NCI-H82 treated with DMSO at 0.1 percent for 48 hours (cell line): ENCODE measurements around the gene TAPT1.
"Not testable (repeated sequence)": the region's sequence is repeated elsewhere in the genome, so short reads cannot be mapped to it uniquely, and the experiment has no call there.

Experiments used
- DNase-seq: peaks from one replicate; lab custom pipeline; 2025; ENCODE audit not compliant: unreplicated experiment; lab: John Stamatoyannopoulos, UW

The TAPT1 gene, protein sequence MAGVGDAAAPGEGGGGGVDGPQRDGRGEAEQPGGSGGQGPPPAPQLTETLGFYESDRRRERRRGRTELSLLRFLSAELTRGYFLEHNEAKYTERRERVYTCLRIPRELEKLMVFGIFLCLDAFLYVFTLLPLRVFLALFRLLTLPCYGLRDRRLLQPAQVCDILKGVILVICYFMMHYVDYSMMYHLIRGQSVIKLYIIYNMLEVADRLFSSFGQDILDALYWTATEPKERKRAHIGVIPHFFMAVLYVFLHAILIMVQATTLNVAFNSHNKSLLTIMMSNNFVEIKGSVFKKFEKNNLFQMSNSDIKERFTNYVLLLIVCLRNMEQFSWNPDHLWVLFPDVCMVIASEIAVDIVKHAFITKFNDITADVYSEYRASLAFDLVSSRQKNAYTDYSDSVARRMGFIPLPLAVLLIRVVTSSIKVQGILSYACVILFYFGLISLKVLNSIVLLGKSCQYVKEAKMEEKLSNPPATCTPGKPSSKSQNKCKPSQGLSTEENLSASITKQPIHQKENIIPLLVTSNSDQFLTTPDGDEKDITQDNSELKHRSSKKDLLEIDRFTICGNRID

GRCh38 chr4:16225863-16226815, at the start of gene TAPT1:
Gene TAPT1, minus strand, starts transcription at chr4:16226471. Its CDS starts 14 bp downstream, at chr4:16226457.
- DNase-seq = no peak

- no peak for DNase-seq
Measured at GRCh38 chr4:16271411-16271810, 45.1 kb upstream of the TAPT1 start.

- DNase-seq = no peak
Measured at GRCh38 chr4:16270454-16271328, 44.4 kb upstream of the TAPT1 start.

DNA sequence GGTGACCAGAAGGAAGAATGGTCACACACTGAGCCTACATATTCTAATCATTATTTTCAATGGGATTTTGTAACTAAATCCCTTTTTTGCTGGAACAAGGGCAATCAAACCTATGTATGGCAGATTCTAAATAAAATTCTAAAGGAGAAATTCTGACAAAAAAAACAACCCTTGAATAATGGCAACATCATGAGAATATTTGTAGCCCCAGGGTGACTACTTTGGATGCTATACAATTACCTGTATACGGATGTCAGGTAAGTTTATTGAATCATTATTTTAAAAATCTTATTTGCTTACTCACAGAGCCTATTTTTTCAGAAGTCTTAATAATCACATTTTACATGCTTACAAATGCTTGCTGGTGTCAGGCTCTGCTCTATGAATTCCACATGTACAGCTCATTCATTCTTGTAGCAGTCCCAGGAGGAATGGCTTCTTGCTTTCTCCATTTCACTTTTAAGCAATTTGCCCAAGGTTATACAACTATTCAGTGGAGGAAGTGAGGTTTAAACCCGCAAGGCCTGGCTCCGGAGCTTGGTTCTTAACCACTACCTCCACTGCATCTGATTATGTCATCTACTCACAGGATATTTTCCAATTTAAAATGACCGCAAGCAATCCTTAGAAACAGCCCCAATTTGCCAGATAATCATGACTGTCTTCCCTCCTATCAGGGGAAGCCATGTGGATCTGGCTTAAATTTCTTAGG, 43.6 kb upstream of the TAPT1 start:
- DNase-seq = not testable (repeated sequence)

GRCh38 chr4:16269240-16269639, 43.0 kb upstream of the TAPT1 start:
- no peak for DNase-seq

DNA sequence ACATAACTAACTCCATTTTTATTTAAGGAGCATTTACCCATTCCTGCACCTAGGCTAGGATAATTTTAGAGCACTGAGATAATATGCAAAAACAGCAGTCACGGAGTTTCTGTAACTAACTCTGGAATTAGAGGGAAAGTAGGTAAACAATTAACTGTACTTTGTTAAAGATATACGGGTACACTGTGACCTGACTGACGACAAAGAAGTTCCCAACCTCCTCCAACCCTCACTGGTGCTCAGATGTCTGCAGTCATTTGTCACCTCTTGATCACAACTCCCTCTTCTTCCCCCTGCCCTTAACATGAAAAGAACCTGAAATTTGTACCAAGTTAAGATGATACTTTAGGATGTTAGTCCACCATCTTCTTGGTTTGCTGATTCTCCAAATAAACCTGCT, 42.0 kb upstream of the TAPT1 start:
- DNase-seq = no peak

GRCh38 chr4:16267639-16268038, 41.4 kb upstream of the TAPT1 start:
- no peak for DNase-seq

GRCh38 chr4:16265820-16266219, 39.5 kb upstream of the TAPT1 start:
- DNase-seq = no peak

DNA sequence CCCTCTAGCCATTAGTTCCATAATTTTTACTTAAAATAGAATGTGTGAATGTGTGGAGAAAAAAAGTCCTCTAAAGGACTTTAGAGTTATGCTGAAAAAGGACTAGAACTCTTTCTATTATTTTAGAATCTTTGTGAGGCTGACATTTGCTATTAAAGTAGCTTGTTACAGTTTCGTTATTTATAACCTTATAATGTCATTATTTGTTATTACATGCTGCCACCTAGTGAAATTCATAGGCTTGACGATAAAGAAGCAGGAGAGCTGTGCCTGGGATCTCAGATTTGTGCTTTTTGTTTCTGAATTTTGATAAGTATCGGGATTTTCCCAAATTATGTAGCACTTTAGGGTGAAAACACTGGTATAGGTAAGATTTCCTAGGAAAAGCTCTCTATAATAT, 38.5 kb upstream of the TAPT1 start:
- peak; percentile 1 for DNase-seq

DNA sequence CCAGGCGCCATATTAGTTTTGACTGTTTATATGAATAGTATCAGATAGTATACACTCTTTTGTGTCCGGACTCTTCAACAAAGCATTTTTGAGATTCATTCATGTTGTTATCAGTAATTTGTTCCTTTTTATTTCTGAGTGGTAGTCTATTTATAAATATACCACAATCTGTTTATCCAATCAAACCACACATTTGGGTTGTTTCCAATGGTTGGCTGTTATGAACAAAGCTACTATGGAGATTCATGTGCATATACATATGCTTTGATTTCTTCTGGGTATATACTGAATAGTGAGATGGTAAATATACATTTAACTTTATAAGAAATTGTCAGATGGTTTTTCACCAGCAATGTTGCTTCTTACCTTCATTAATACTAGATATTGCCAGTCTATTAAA, 36.8 kb upstream of the TAPT1 start:
- DNase-seq = no peak

- DNase-seq = no peak
Measured at GRCh38 chr4:16262188-16262587, 35.9 kb upstream of the TAPT1 start.

- DNase-seq = no peak
Measured at GRCh38 chr4:16261313-16261878, 35.1 kb upstream of the TAPT1 start.

GRCh38 chr4:16259889-16260246, 33.6 kb upstream of the TAPT1 start:
- no peak for DNase-seq

DNA sequence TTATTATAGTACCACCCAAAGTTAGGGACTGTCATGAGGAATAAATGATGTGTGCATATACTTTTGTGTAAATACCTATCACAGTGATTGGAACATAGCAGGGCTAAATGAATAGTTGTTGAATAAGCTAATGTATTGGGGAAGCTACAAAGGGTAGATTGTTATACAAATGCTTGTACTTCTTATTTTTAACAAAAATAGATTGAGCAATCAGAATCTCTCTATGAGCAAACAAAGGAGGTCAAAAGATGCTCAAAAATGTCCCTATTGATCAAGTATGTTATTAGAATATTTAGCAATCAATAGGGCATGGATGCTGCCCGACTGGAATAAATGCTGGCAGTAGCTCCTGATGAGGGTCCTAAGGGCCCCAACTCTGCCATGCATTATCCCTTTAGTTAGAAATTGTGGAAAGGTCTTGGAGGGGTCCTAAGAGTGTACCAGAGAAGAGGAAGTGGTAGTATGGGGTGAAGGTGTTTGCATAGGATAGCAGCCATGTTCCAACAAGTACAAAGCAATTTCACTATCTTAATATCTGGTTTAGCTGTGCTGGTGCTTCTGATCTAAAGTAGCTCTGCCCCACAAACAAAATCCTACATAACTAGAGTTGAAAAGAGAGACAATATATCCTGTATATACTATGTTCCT, 33.1 kb upstream of the TAPT1 start:
- DNase-seq = no peak

GRCh38 chr4:16257611-16258010, 31.3 kb upstream of the TAPT1 start:
- no peak for DNase-seq

DNA sequence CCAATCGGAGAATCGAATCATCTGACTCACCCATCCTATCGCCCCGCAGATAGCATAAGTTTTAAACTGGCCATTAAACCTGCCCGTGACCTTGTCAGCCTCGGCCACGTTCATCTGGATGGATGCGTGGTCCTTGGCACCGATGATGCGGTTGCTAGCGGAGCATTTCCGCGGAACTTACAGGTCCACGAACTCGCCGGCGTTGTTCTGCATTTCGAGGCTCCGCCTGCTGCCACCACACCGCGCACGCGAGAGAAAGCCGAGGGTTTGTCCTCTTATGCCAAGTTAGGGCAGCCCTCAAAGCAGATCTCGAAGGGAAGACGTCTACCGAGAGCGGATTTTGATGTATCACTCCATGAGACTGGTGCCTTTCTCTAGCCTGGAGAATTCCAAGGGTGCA, 30.1 kb upstream of the TAPT1 start:
- DNase-seq = no peak

DNA sequence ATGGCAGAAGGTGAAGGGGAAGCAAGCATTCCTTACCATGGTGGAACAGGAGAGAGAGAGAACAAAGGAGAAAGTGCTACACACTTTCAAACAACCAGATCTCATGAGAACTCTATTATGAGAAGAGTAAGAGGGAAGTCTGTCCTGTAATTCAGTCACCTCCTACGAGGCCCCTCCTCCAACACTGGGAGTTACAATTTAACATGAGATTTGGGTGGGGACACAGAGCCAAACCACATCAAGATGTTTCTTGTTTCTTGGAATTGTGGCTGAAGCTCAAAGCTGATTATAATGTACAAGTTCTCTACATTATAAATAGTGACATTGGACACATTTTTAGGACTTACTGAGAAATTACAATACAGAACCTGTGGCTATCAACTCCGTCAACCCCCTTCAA, 29.5 kb upstream of the TAPT1 start:
- DNase-seq = no peak

DNA sequence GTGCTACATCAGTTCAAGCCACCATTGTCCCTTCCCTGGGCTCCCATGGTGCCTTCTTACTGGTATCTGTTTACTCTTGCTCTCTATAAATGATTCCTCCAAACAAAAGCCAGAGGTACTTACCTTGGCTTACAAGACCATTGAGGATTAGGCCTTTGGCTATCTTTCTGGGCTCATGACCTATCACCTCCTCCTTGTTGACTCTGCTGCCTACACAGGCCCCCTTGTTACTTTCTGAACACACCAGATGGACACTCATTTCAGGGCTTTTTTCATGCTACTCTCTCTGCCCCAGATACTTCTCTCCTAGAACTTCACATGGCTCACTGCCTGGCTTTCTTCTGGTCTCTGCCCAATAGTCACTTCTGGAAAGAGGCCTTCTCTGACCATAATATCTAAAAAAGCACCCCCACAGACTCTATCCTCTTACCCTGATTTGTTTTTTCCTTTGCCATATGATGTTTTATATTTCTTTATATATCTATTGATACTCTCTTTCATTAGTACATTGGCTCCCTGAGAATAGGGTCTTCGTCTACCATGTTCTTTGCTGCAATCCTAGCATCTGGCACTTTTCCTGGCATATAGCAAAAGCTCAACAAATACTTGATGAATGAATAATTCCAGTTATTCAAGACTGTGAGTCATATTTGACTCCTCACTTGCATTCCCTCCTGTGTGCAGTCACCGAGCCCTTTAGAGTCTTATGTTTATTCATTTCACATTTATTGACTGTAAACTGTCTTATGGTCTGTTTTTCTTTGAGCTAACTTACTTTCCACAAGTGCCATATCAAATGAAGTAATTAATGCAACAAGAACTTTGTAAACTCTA, 27.1 kb upstream of the TAPT1 start:
- DNase-seq = no peak
